ENCODE results near the gene PTPRM.

PTPRM gene

GRCh38 chr18:7813131-7813530 lies 246.0 kb downstream of the PTPRM start:
- H3K4me3 ChIP-seq (ENCODE audit: low read length), result no peak overlapping the region
- no peaks in the 10 kb centered on the region for H4K20me1 ChIP-seq (ENCODE audit: insufficient read depth, low read length)
- no peaks in the 10 kb centered on the region for H3K27me3 ChIP-seq (replicated peaks; ENCODE audit: insufficient read depth, low read length)
- DNase-seq, result no peak
- H3K4me2 ChIP-seq (ENCODE audit: low read depth, low read length), result no peak overlapping the region
- H3K79me2 ChIP-seq (ENCODE audit: low read length), result no peaks in the 10 kb centered on the region
- H3K36me3 ChIP-seq (replicated peaks; ENCODE audit: insufficient read depth, low read length), result no peaks in the 10 kb centered on the region
- H3F3A ChIP-seq (ENCODE audit: insufficient read depth, low read length), result no peaks in the 10 kb centered on the region
- H3K9ac ChIP-seq (ENCODE audit: low read length), result no peak overlapping the region
- no peaks in the 10 kb centered on the region for H3K4me1 ChIP-seq (ENCODE audit: low read length)
- no peaks in the 10 kb centered on the region for H3K9me3 ChIP-seq (replicated peaks; ENCODE audit: insufficient read depth, low read length)
- TF ChIP-seq EZH2 (optimal IDR thresholded peaks at IDR 0.05; ENCODE audit: low read depth, low read length) (no peak), EZH2phosphoT487 (IDR thresholded peaks at IDR 0.05; ENCODE audit: low read length) (no peak)
- TF ChIP-seq, protein P1, sequence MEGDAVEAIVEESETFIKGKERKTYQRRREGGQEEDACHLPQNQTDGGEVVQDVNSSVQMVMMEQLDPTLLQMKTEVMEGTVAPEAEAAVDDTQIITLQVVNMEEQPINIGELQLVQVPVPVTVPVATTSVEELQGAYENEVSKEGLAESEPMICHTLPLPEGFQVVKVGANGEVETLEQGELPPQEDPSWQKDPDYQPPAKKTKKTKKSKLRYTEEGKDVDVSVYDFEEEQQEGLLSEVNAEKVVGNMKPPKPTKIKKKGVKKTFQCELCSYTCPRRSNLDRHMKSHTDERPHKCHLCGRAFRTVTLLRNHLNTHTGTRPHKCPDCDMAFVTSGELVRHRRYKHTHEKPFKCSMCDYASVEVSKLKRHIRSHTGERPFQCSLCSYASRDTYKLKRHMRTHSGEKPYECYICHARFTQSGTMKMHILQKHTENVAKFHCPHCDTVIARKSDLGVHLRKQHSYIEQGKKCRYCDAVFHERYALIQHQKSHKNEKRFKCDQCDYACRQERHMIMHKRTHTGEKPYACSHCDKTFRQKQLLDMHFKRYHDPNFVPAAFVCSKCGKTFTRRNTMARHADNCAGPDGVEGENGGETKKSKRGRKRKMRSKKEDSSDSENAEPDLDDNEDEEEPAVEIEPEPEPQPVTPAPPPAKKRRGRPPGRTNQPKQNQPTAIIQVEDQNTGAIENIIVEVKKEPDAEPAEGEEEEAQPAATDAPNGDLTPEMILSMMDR (IDR thresholded peaks at IDR 0.05; ENCODE audit: low read length), result no peak
- no peaks in the 10 kb centered on the region for H3K9me2 ChIP-seq (replicated peaks; ENCODE audit: insufficient read depth, low read length)
- H2AFZ ChIP-seq (ENCODE audit: low read length), result no peak overlapping the region
- no peak overlapping the region for H3K27ac ChIP-seq (ENCODE audit: low read length)

DNA sequence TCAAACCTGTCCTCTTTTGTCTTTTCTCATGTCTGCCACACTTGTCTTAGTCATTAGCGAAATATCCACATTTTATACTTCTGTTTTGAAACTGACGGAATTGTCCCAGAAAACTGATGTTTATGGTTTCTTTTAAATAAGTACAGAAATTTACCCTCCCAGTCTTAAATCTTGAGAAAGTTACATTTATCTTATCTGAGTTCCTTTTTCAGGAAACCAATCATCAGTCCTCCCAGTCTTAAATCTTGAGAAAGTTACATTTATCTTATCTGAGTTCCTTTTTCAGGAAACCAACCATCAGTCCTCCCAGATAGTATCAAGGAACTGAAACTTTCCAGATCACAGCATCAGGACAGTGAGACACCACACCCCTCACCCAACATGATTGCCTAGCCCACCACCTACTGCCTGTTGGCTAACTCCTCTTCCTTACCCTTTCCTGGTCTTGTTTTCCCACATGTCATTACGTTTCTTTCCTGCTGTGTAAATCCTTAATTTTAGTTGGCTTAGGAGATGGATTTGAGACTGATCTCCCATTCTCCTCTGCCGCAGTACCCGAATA lies 247.7 kb downstream of the PTPRM start:
- TF ChIP-seq, protein P1 (IDR thresholded peaks at IDR 0.05; ENCODE audit: low read length), result no peak
- Histone ChIP-seq H3K4me3 (ENCODE audit: low read length) (no peak overlapping the region), H3K4me1 (ENCODE audit: low read length) (no peaks in the 10 kb centered on the region), H3K79me2 (ENCODE audit: low read length) (no peaks in the 10 kb centered on the region), H3F3A (ENCODE audit: insufficient read depth, low read length) (no peaks in the 10 kb centered on the region), H3K27me3 (replicated peaks; ENCODE audit: insufficient read depth, low read length) (no peaks in the 10 kb centered on the region), H3K9me2 (replicated peaks; ENCODE audit: insufficient read depth, low read length) (no peaks in the 10 kb centered on the region), H2AFZ (ENCODE audit: low read length) (no peak overlapping the region), H3K4me2 (ENCODE audit: low read depth, low read length) (no peak overlapping the region), H3K36me3 (replicated peaks; ENCODE audit: insufficient read depth, low read length) (no peaks in the 10 kb centered on the region), H3K27ac (ENCODE audit: low read length) (no peak overlapping the region), H4K20me1 (ENCODE audit: insufficient read depth, low read length) (no peaks in the 10 kb centered on the region), H3K9me3 (replicated peaks; ENCODE audit: insufficient read depth, low read length) (no peaks in the 10 kb centered on the region), H3K9ac (ENCODE audit: low read length) (no peak overlapping the region)
- DNase-seq, result no peak

GRCh38 chr18:7815787-7816186 lies 248.7 kb downstream of the PTPRM start:
- H3K27me3 ChIP-seq (replicated peaks; ENCODE audit: insufficient read depth, low read length), result no peaks in the 10 kb centered on the region
- H3K79me2 ChIP-seq (ENCODE audit: low read length), result no peaks in the 10 kb centered on the region
- no peak overlapping the region for H3K4me2 ChIP-seq (ENCODE audit: low read depth, low read length)
- TF ChIP-seq, protein P1 (IDR thresholded peaks at IDR 0.05; ENCODE audit: low read length), result no peak
- TF ChIP-seq EZH2 (optimal IDR thresholded peaks at IDR 0.05; ENCODE audit: low read depth, low read length) (no peak), EZH2phosphoT487 (IDR thresholded peaks at IDR 0.05; ENCODE audit: low read length) (no peak)
- H3K9ac ChIP-seq (ENCODE audit: low read length), result no peak overlapping the region
- no peaks in the 10 kb centered on the region for H3F3A ChIP-seq (ENCODE audit: insufficient read depth, low read length)
- H3K9me2 ChIP-seq (replicated peaks; ENCODE audit: insufficient read depth, low read length), result no peaks in the 10 kb centered on the region
- H3K9me3 ChIP-seq (replicated peaks; ENCODE audit: insufficient read depth, low read length), result no peaks in the 10 kb centered on the region
- no peak overlapping the region for H3K27ac ChIP-seq (ENCODE audit: low read length)
- no peak for DNase-seq
- no peak overlapping the region for H3K4me3 ChIP-seq (ENCODE audit: low read length)
- H3K36me3 ChIP-seq (replicated peaks; ENCODE audit: insufficient read depth, low read length), result no peaks in the 10 kb centered on the region
- H3K4me1 ChIP-seq (ENCODE audit: low read length), result no peaks in the 10 kb centered on the region
- H2AFZ ChIP-seq (ENCODE audit: low read length), result no peak overlapping the region
- H4K20me1 ChIP-seq (ENCODE audit: insufficient read depth, low read length), result no peaks in the 10 kb centered on the region
